Endometrial microvascular endothelial cells (primary cell): Measurements from ENCODE around the gene MTERF1. TPM values are rescaled to one million over a fixed set of nuclear protein-coding genes. Genes with fewer than 3 reads are reported as not detected.
"Not testable (repeated sequence)": the region's sequence is repeated elsewhere in the genome, so short reads cannot be mapped to it uniquely, and the experiment has no call there.

ENCODE experiments used
- in situ Hi-C: cut with HindIII; loops from 2 replicates; pipeline ENCODE4 v1.10.0; 2017; ENCODE audit warnings: low sequenced_read_pairs, low pct_unique_long_range_greater_than_20kb; ENCODE audit errors: inconsistent ontology term
- total RNA-seq: library from RNA; depleted of rRNA; stranded (reverse); fragments of >200 nt; gene quantifications from one replicate; pipeline ENCODE4 v1.2.3, GENCODE V29; 2015; ENCODE audit errors: inconsistent ontology term

The MTERF1 gene
- total RNA-seq, 1 donor from 2014 or later = 8.4 TPM

- in situ Hi-C loops = not testable (repeated sequence)
Observed at GRCh38 chr7:91888271-91889175, 8.0 kb upstream of the MTERF1 start.

DNA sequence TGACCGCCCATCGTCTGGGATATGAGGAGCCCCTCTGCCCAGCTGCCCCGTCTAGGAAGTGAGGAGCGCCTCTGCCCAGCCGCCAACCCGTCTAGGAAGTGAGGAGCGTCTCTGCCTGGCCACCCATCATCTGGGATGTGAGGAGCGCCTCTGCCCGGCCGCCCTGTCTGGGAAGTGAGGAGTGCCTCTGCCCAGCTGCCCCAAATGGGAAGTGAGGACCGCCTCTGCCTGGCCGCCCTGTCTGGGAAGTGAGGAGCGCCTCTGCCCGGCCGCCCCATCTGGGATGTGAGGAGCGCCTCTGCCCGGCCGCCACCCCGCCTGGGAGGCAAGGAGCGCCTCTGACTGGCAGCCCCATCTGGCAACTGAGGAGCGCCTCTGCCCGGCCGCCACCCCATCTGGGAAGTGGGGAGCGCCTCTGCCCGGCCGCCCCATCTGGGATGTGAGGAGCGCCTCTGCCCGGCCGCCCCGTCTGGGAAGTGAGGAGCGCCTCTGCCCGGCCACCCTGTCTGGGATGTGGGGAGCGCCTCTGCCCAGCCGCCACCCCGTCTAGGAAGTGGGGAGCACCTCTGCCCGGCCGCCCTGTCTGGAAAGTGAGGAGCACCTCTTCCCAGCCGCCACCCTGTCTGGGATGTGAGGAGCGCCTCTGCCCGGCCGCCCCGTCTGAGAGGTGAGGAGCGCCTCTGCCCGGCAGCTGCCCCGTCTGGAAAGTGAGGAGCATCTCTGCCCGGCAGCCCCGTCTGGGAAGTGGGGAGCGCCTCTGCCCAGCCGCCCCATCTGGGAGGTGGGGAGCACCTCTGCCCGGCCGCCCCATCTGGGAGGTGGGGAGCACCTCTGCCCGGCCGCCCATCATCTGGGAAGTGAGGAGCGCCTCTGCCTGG, 7.1 kb upstream of the MTERF1 start:
- in situ Hi-C loops = not testable (repeated sequence)

GRCh38 chr7:91883676-91884362, 3.3 kb upstream of the MTERF1 start:
- in situ Hi-C loops = no loop called here

DNA sequence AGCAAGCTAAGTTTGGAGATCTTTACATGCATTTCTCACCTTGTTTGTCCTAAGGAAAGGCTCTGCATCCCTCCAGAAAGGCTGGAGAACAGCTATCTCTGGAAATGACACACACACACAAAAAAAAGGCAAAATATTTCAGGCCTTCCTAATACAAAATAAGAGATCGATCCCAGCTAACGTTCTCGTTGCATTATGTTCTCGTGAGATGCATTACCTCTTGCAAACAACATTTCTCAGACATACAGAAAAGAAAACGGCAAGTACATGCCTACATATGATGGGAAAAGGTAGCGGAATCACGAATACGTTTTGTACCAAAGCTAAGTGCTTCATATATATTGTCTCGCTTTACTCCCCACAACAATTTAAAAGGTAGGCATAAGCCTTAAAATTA, 488 bp downstream of the MTERF1 start:
- in situ Hi-C loops = no loop called here

DNA sequence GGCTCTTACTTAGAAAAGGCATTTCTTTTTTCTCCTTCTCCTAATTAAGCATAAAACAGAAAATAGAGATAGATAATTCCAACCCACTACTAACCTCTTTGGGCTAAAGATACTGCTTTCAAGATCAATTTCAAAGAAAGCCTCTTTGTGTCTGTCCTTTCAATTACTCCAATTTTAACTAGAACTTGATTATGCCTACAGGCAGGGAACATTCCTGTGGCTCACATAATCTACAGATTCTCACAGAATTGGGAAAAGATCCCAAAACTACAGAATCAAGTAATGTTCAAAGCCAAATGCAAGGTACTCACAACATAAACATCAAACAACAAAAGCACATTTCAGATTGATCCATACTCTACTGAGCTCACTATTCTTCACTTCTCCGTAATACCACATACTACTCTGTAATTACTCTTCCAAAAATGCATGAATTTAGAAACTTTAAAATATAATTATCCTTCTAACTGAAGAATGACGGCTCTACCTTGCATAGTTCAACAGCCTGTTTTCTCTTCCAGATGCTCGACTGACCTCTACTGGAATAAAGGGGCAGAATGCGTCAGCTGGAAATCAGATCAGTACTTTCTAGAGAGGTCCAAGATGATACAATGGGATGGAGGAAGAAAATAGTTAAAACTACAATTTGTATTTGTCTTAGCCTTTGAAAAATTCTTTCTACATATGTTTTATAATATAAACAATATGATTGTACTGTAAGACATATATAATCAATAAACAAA, 3.9 kb downstream of the MTERF1 start:
- in situ Hi-C loops = no loop called here

DNA sequence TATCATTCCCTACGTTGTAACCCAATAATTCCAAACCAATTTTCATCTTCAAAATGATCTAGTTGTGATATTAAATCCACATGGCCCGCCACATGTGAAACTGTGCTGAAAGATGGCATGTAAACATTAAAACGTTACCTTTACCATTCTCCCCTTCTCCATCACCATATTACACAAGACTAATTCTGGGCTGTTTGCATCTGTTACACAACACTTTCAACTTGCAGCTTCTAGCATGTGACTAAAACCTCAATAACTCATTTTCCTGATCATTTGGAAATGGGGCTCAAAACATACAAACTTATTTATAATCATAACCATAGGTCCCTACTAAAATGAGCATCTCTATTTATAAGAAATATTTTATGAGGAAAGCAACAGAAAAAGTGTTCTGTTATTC, 4.7 kb downstream of the MTERF1 start:
- in situ Hi-C loops = no loop called here

DNA sequence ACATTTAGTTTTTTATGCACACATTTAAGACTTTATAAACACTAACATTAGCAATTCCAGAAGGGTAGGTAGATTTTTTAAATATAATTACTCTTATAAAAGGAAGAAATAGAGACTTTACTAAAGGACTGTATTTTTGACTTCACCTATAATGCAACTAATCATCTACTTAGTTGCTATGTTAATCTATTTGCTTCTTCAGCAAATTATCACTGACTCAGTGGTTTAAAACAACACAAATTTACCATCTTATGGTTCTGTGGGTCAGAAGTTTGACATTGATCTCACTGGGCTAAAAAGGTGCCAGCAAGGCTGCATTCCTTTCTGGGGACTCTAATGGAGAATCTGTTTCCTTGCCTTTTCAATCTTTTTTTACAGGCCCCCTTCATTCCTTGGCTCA, 7.6 kb downstream of the MTERF1 start:
- in situ Hi-C loops = no loop called here

GRCh38 chr7:91872069-91872468, 8.4 kb downstream of the MTERF1 start:
- in situ Hi-C loops = no loop called here

GRCh38 chr7:91869661-91870060, 10.8 kb downstream of the MTERF1 start:
- in situ Hi-C loops = no loop called here

GRCh38 chr7:91866599-91867148, 13.8 kb downstream of the MTERF1 start:
- in situ Hi-C loops = no loop called here

DNA sequence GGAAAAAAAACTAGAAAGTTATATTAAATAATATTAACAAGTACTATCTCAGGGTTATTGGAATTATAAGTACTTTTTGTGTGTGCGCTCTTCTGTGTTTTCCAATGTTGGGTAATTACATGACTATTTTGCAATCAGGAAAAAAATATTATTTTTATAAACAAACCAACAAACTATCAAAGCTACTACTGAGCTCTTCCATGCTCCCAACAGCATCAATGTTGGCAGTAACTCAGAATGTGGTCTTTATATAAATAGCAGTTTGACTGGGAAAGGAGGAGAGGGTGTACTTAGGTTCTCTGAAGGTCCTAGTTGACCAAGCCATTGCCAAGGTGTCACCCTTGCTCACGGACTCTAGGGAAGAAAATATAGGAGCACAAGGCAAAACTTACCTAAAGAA, 15.0 kb downstream of the MTERF1 start:
- in situ Hi-C loops = no loop called here

DNA sequence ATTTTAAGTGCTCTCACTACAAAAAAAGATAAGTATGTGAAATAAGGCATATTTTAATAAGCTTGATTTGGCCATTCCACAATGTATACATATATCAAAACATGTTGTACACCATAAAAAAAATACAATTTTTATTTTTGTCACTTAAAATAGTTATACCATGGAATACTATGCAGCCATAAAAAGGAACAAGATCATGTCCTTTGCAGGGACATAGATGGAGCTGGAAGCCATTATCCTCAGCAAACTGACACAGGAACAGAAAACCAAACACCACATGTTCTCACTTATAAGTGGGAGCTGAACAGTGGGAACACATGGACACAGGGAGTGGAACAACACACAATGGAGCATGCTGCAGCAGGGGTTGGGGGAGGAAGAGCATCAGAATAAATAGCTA, 15.9 kb downstream of the MTERF1 start:
- in situ Hi-C loops = not testable (repeated sequence)

DNA sequence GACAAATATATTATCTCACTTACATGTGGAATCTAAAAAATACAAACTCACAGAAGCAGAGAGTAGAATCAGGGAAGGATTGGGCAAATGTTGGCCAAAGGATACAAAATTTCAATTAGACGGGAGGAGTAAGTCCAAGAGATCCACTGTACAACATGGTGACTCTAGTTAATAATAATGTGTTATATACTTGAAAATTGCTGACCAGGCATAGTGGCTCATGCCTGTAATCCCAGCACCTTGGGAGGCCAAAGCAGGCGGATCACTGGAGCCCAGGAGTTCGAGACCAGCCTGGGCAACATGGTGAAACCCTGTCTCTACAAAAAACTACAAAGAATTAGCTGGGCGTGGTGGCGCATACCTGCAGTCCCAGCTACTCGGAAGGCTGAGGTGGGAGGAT, 16.4 kb downstream of the MTERF1 start:
- in situ Hi-C loops = no loop called here

DNA sequence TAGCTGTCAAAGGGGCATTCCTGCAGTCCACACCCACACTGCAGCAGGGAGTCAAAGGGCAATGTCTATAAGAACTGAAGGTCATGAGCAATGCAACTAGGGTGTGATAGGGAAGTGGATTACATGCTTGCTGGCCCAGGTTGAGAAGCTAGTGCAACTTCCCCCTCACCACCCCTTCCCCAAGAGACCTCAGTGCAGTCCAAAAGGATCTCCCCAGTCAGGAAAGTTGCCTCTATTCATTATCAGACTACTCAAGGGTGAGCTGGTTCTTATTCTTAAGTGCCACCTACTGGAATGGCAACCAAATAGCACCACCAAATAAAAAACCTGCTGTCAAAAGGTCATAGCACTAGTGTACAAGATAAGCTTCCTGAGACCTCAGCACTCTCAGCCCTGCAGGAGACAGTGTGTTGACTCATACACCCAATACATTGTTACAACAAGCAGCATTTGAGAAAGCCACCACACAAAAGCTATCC, 28.2 kb downstream of the MTERF1 start:
- in situ Hi-C loops = no loop called here

DNA sequence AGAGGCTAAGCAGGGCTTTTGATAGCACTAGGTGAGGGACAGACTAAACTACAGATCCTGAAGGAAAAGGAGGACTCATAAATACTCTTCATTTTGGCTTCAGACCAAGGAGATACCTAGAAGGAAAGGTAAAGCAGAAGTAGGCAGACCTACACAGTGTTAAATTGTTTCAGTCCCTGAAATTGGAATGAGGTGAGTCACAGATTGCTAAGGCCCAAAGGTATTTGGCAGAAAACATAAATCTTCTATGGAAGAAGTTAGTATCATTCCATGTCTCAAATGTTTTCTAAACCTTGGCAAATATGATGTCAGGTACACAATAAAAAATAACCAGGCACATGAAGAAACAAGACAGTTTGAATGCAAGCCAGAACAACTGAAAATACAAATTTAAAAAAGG, 30.0 kb downstream of the MTERF1 start:
- in situ Hi-C loops = no loop called here

DNA sequence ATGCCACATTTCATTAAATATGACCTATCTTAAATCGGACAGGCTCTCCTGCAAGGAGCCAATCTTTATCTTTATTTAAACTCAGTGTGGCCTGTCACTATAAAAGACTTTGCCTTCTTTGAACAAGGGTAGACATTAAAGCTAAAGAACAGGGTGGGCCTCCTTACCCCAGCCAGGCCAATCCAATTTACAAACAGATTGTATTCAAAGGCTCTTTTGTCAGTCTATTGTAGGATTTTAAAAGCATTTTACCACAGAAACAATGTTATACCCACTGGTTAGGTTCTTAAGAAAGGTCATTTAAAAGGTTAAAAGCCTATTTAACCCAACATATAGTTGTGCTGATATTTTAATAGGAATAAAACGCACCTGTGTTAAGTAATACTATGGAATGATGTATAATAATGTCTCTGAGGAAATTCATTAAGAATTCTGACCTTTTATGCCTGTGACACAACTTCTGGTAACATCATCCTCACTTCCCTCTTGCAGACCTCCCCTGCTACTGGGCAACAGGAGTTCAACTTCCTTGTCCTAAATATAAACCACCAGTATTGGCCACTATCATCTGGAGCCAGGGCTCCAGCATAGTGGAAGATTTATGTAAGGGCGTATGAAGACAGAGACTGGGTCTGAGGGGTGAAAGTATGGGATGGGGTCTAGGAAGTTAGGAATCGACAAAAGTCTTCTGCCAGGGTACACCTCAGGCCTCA, 32.5 kb downstream of the MTERF1 start:
- in situ Hi-C loops = no loop called here

- in situ Hi-C loops = no loop called here
Observed at GRCh38 chr7:91847231-91847630, 33.3 kb downstream of the MTERF1 start.

DNA sequence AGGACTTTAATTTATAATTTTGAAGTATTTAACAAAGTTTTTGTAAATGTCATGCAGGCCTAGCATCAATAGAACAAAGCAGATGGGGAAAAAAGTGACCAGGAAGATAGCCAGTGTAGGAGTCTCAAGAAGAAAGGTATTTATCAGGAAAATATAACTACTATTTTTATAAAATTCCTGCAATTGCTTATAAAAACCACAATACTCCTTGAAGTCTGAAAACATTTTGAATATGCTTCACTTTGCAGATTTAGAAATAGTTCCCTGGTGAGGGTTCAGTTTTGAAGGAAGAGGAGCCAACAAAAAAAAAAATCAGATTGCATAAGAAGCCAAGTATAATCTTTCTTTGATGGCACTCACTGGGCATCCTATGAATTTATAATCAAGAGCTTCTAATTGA, 34.1 kb downstream of the MTERF1 start:
- in situ Hi-C loops = no loop called here
